Endothelial cell (in vitro differentiated cells): ENCODE data around the gene SH2B2. TPM values are rescaled to one million over a fixed set of nuclear protein-coding genes. Genes with fewer than 3 reads are reported as not detected.
"Not testable (repeated sequence)": the region's sequence is repeated elsewhere in the genome, so short reads cannot be mapped to it uniquely, and the experiment has no call there.

Source experiments
- DNase-seq: peaks from one replicate; pipeline ENCODE4 v3.0.0; 2021; ENCODE audit warnings: low spot score
- H3K27ac Mint-ChIP-seq: one replicate; pipeline ENCODE4 v1.8.0; 2021; ENCODE audit warnings: mixed read lengths, inconsistent platforms; ENCODE audit not compliant: unreplicated experiment
- H3K27me3 Mint-ChIP-seq: one replicate; pipeline ENCODE4 v1.8.0; 2021; ENCODE audit warnings: mild to moderate bottlenecking, moderate library complexity, mixed read lengths, inconsistent platforms; ENCODE audit not compliant: unreplicated experiment
- H3K36me3 Mint-ChIP-seq: one replicate; pipeline ENCODE4 v1.8.0; 2021; ENCODE audit warnings: mild to moderate bottlenecking, low read depth, mixed read lengths, inconsistent platforms; ENCODE audit not compliant: unreplicated experiment
- H3K4me1 Mint-ChIP-seq: one replicate; pipeline ENCODE4 v1.8.0; 2021; ENCODE audit warnings: mild to moderate bottlenecking, mixed read lengths, inconsistent platforms; ENCODE audit not compliant: unreplicated experiment
- H3K4me3 Mint-ChIP-seq: one replicate; pipeline ENCODE4 v1.8.0; 2021; ENCODE audit warnings: mild to moderate bottlenecking, mixed read lengths, inconsistent platforms; ENCODE audit not compliant: unreplicated experiment
- H3K9me3 Mint-ChIP-seq: one replicate; pipeline ENCODE4 v1.8.0; 2021; ENCODE audit warnings: mixed read lengths, inconsistent platforms; ENCODE audit not compliant: unreplicated experiment
- total RNA-seq: library from RNA; stranded (reverse); fragmentation: NEBNext Ultra II Directional; extraction: Animal tissue kit (Norgen Biotek cat#: 25700); gene quantifications from one replicate; pipeline ENCODE4 v1.2.1, GENCODE V29; 2021; ENCODE audit not compliant: unreplicated experiment
- TF ChIP-seq, protein P1 (sequence below): fragments of 200-600 bp; sonication (generic); IDR thresholded peaks from one replicate; pipeline ENCODE4 v1.5.0; 2021; ENCODE audit warnings: antibody characterized with exemption; ENCODE audit not compliant: unreplicated experiment

Gene SH2B2
- total RNA-seq, 1 donor from 2014 or later, result 2.6 TPM

DNA sequence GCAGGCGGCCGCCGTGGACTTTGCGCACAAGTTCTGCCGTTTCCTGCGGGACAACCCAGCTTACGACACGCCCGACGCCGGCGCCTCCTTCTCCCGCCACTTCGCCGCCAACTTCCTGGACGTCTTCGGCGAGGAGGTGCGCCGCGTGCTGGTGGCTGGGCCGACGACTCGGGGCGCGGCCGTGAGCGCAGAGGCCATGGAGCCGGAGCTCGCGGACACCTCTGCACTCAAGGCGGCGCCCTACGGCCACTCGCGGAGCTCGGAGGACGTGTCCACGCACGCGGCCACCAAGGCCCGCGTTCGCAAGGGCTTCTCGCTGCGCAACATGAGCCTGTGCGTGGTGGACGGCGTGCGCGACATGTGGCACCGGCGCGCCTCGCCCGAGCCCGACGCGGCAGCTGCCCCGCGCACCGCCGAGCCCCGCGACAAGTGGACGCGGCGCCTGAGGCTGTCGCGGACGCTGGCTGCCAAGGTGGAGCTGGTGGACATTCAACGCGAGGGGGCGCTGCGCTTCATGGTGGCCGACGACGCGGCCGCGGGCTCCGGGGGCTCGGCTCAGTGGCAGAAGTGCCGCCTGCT lies 14.1 kb downstream of the SH2B2 start:
- Mint-ChIP-seq H3K9me3 (no peaks in the 10 kb centered on the region), H3K27ac (no peak overlapping the region), H3K4me3 (no peak overlapping the region), H3K36me3 (peaks cover 3% of the 10 kb centered on the region), H3K27me3 (peaks cover 2% of the 10 kb centered on the region), H3K4me1 (peaks cover 6% of the 10 kb centered on the region)
- peak; percentile 82 for DNase-seq
- TF ChIP-seq, protein P1, sequence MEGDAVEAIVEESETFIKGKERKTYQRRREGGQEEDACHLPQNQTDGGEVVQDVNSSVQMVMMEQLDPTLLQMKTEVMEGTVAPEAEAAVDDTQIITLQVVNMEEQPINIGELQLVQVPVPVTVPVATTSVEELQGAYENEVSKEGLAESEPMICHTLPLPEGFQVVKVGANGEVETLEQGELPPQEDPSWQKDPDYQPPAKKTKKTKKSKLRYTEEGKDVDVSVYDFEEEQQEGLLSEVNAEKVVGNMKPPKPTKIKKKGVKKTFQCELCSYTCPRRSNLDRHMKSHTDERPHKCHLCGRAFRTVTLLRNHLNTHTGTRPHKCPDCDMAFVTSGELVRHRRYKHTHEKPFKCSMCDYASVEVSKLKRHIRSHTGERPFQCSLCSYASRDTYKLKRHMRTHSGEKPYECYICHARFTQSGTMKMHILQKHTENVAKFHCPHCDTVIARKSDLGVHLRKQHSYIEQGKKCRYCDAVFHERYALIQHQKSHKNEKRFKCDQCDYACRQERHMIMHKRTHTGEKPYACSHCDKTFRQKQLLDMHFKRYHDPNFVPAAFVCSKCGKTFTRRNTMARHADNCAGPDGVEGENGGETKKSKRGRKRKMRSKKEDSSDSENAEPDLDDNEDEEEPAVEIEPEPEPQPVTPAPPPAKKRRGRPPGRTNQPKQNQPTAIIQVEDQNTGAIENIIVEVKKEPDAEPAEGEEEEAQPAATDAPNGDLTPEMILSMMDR, result peak; percentile 83

DNA sequence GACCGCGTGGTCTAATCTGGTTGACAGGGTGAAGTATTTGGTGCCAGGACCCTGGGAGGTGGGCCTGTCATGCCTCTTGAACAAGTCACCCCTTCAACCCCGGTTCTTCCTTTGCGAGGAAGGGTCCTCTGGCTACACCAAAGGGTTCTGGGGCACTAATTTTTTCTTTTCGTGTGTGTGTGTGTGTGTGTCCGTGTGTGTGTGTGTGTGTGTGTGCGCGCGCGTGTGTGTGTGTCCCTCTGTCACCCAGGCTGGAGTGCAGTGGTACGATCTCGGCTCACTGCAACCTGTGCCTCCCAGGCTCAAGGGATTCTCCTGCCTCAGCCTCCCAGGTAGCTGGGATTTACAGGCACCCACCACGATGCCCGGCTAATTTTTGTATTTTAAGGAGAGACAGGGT lies 14.7 kb downstream of the SH2B2 start:
- H3K9me3 Mint-ChIP-seq, DNase-seq, H3K36me3 Mint-ChIP-seq, H3K27ac Mint-ChIP-seq, H3K4me1 Mint-ChIP-seq, H3K4me3 Mint-ChIP-seq, H3K27me3 Mint-ChIP-seq: not testable (repeated sequence)

DNA sequence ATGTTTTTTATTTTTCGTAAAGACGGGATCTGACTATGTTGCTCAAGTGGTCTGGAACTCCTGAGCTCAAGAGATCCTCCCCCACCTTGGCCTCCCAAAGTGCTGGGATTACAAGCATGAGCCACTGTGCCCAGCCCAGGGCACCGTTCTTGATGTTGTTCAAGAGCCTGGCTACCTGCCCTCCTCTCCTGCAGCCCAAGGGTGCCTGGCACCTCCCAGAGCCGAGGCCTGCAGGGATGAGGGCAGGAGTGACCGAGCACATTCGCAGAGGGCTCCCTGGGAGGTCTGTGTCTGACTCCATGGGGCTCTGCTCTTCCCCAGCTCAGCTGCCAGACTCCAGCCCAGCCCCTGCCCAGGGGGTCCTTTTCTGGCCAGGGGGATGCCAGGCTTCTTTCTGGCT lies 15.4 kb downstream of the SH2B2 start:
- peaks cover 2% of the 10 kb centered on the region for H3K27me3 Mint-ChIP-seq
- H3K4me1 Mint-ChIP-seq, result peaks cover 3% of the 10 kb centered on the region
- H3K36me3 Mint-ChIP-seq, result peaks cover 3% of the 10 kb centered on the region
- H3K27ac Mint-ChIP-seq, result no peak overlapping the region
- no peak overlapping the region for H3K4me3 Mint-ChIP-seq
- TF ChIP-seq, protein P1, result no peak
- no peak for DNase-seq
- no peaks in the 10 kb centered on the region for H3K9me3 Mint-ChIP-seq

DNA sequence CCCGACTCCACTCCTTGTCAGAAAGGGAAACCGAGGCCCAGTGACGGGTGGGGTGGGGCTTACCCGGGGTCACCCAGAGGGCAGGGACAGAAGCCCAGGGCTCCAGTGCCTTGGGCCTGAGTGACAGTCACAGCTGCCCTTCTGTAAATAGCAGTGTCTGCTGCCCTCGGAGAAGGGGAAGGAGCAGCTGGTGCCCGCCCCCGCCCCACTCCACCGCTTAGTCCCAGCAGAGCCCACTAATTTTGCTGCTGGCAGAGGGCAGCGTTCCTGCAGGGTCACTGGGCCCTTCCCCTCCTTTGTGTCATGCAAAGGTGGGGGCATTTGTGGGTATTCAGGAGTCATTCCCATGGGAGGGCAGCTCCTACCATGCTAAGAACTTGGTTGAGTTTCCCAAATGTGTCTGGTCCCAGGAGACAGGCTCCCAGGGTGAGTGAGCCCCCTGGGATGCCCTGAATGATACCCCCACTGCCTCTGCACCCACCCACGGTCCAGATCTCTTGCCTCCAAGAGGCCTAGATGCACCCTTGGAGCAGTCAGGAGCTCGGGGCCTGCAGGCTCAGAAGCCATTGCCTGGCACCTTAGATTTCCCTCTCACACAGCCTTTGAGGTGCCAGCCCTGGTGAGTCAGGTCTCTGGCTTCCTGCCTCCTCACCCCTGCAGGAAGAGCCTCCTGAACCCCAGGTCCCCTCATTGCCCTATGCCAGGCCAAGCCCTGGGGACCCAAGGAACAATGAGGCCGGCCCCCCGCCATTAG lies 17.2 kb downstream of the SH2B2 start:
- peaks cover 2% of the 10 kb centered on the region for H3K27me3 Mint-ChIP-seq
- H3K36me3 Mint-ChIP-seq, result no peaks in the 10 kb centered on the region
- TF ChIP-seq, protein P1, result no peak
- no peaks in the 10 kb centered on the region for H3K9me3 Mint-ChIP-seq
- DNase-seq, result no peak
- no peak overlapping the region for H3K4me3 Mint-ChIP-seq
- H3K27ac Mint-ChIP-seq, result no peak overlapping the region
- H3K4me1 Mint-ChIP-seq, result peaks cover 6% of the 10 kb centered on the region

DNA sequence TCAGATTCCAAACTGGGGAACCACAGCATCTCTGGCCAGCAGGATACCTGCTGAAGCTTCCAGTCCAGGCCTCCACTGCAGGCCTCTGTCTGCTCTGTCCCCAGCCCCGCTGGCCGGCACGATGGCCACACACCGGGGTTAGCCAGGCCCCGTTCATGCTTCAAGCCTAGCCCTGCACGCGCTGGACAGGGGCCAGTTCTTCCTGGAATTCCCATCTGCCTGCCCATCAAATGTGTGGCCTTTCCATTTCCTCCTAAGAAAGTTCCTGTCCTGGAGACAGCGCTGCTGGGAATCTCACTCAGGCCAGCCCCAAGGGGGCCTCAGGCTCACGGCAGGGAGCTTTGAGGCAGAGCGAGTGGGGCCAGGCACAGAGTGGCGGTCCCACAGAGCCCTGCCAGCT lies 18.0 kb downstream of the SH2B2 start:
- Mint-ChIP-seq H3K36me3 (no peaks in the 10 kb centered on the region), H3K27me3 (peaks cover 2% of the 10 kb centered on the region), H3K9me3 (no peaks in the 10 kb centered on the region), H3K4me1 (peaks cover 6% of the 10 kb centered on the region), H3K27ac (no peak overlapping the region), H3K4me3 (no peak overlapping the region)
- TF ChIP-seq, protein P1, result no peak
- DNase-seq, result peak; percentile 40
